KMS-11 (cell line): ENCODE data around the gene C1orf21.

Experiments used
- H2AFZ ChIP-seq: fragments of 200-600 bp; sonication (generic); 2 replicates; pipeline ENCODE4 v1.6.1; 2016; ENCODE audit warnings: antibody characterized with exemption, mixed run types, low read depth
- H3K27ac ChIP-seq: fragments of 200-600 bp; sonication (generic); 2 replicates; pipeline ENCODE4 v1.6.1; 2016; ENCODE audit warnings: mild to moderate bottlenecking, mixed run types
- H3K27me3 ChIP-seq: fragments of 200-600 bp; sonication (generic); 2 replicates; pipeline ENCODE4 v1.6.1; 2017; ENCODE audit warnings: mild to moderate bottlenecking, low read depth, mixed run types, moderate library complexity; ENCODE audit not compliant: insufficient read depth
- H3K36me3 ChIP-seq: fragments of 200-600 bp; sonication (generic); 2 replicates; pipeline ENCODE4 v1.6.1; 2017; ENCODE audit warnings: mild to moderate bottlenecking, mixed run types; ENCODE audit not compliant: insufficient read depth
- H3K4me1 ChIP-seq: fragments of 200-600 bp; sonication (generic); 2 replicates; pipeline ENCODE4 v1.6.1; 2016; ENCODE audit warnings: mild to moderate bottlenecking, low read depth, mixed run types; ENCODE audit not compliant: poor library complexity, severe bottlenecking
- H3K4me2 ChIP-seq: fragments of 200-600 bp; sonication (generic); 2 replicates; pipeline ENCODE4 v1.7.0; 2016; ENCODE audit warnings: mild to moderate bottlenecking, mixed run types
- H3K4me3 ChIP-seq: fragments of 200-600 bp; sonication (generic); IDR thresholded peaks from 2 replicates; pipeline ENCODE4 v1.6.1; 2017; ENCODE audit warnings: low read depth, low read length, mixed read lengths; ENCODE audit not compliant: insufficient read depth
- H3K79me2 ChIP-seq: fragments of 200-600 bp; sonication (generic); 2 replicates; pipeline ENCODE4 v1.6.1; 2016; ENCODE audit warnings: low read depth, mixed run types; ENCODE audit not compliant: insufficient read depth
- H3K9ac ChIP-seq: fragments of 200-600 bp; sonication (generic); 2 replicates; pipeline ENCODE4 v1.6.1; 2016; ENCODE audit warnings: mild to moderate bottlenecking, mixed run types
- H4K20me1 ChIP-seq: fragments of 200-600 bp; sonication (generic); 2 replicates; pipeline ENCODE4 v1.6.1; 2016; ENCODE audit warnings: mild to moderate bottlenecking, mixed run types; ENCODE audit not compliant: insufficient read depth
- CTCF ChIP-seq: fragments of 200-600 bp; sonication (generic); conservative IDR thresholded peaks from 2 replicates; pipeline ENCODE4 v1.6.1; 2017; ENCODE audit warnings: low read depth, mild to moderate bottlenecking, antibody characterized with exemption, low read length, moderate library complexity, mixed read lengths

Gene C1orf21

GRCh38 chr1:184405801-184406142 is 18.9 kb downstream of the C1orf21 start:
- Histone ChIP-seq H2AFZ (no peak overlapping the region), H3K4me2 (no peak overlapping the region), H3K4me1 (peaks cover 17% of the 10 kb centered on the region), H3K79me2 (peaks cover 29% of the 10 kb centered on the region), H3K36me3 (no peaks in the 10 kb centered on the region), H3K27me3 (no peaks in the 10 kb centered on the region), H3K9ac (no peak overlapping the region), H3K4me3 (no peak overlapping the region), H4K20me1 (no peaks in the 10 kb centered on the region), H3K27ac (no peak overlapping the region)
- TF ChIP-seq CTCF: no peak

DNA sequence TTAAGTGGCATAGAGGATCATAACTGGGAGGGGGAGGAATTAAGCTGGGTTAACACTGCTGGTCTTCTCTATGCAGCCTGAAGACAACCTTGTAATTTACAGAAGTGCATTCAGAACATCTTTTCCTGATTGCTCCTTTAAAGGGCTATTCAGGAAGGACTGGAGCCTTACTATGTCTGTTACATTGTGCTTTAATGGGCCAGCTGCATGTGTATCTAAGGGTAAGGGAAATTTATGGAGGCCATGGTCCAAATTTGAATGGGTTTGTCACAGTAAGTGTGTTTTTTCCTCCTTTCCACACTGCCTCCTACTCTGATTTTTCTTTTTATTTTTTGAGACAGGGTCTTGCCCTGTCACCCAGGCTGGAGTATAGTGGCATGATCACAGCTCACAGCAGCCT is 19.6 kb downstream of the C1orf21 start:
- Histone ChIP-seq H3K9ac (no peak overlapping the region), H3K27me3 (no peaks in the 10 kb centered on the region), H3K4me2 (no peak overlapping the region), H3K79me2 (peaks cover 22% of the 10 kb centered on the region), H4K20me1 (no peaks in the 10 kb centered on the region), H3K4me1 (peaks cover 17% of the 10 kb centered on the region), H2AFZ (no peak overlapping the region), H3K4me3 (no peak overlapping the region), H3K36me3 (no peaks in the 10 kb centered on the region), H3K27ac (no peak overlapping the region)
- TF ChIP-seq CTCF: no peak

DNA sequence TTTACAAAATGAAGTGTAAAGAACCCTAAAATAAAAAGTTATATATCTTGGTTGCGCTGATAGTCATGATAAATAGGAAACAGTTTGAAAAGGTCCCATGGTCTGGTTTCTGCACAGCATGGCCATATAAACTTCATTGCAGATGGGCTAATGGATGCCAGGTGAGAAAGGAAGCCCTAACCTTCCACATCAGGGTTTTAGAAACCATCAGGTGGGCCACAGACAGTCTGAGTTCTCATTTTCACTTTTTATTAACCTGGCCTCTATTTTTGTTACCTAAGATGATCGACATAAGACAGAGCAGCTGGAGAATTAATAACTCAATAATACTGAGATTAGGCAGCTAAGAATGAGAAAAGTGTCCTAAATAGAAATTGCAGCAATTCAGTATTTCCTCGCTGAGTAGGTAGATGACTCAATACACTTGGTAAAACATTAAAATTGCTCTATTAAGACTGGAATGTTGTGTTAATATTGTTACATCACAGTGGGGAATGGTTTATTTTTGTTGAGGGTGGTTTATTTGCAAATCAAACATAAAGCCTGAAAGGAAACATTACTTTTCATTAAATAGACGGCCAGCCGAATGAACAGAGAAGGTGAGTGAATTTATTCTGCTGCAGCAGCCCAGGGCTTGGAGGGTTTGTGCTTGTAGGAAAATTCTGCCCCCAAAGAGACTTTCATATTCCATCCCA is 21.1 kb downstream of the C1orf21 start:
- no peak overlapping the region for H3K27ac ChIP-seq
- H3K4me1 ChIP-seq: peaks cover 17% of the 10 kb centered on the region
- H3K4me2 ChIP-seq: no peak overlapping the region
- H4K20me1 ChIP-seq: no peaks in the 10 kb centered on the region
- no peaks in the 10 kb centered on the region for H3K27me3 ChIP-seq
- H3K79me2 ChIP-seq: peaks cover 9% of the 10 kb centered on the region
- H3K4me3 ChIP-seq: no peak overlapping the region
- TF ChIP-seq CTCF: no peak
- no peaks in the 10 kb centered on the region for H3K36me3 ChIP-seq
- H3K9ac ChIP-seq: no peak overlapping the region
- H2AFZ ChIP-seq: no peak overlapping the region

DNA sequence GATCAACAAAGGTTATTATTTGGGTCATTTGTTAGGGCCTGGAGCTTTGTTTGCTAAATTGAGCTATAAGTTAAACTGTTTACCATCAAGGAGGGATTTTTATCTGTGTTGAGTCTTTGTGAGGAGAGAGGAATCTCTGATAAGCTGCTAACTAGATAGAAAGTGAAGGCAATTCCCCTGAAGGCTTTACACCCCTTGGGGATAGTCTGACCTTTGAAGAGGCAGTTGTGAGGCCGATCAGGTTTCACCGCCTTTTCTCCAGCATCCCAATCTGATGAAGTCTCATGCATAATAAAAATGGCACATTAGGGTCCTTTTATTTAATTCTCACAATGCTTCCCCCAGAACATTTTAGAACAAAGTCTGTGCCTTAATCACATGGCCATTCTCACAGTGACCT is 21.8 kb downstream of the C1orf21 start:
- Histone ChIP-seq H3K9ac (no peak overlapping the region), H3K27ac (no peak overlapping the region), H3K4me3 (no peak overlapping the region), H3K4me2 (no peak overlapping the region), H2AFZ (no peak overlapping the region), H4K20me1 (no peaks in the 10 kb centered on the region), H3K36me3 (no peaks in the 10 kb centered on the region), H3K27me3 (no peaks in the 10 kb centered on the region), H3K4me1 (peaks cover 17% of the 10 kb centered on the region), H3K79me2 (peaks cover 8% of the 10 kb centered on the region)
- TF ChIP-seq CTCF: no peak
